ENCODE data around the gene SHKBP1.

DNA sequence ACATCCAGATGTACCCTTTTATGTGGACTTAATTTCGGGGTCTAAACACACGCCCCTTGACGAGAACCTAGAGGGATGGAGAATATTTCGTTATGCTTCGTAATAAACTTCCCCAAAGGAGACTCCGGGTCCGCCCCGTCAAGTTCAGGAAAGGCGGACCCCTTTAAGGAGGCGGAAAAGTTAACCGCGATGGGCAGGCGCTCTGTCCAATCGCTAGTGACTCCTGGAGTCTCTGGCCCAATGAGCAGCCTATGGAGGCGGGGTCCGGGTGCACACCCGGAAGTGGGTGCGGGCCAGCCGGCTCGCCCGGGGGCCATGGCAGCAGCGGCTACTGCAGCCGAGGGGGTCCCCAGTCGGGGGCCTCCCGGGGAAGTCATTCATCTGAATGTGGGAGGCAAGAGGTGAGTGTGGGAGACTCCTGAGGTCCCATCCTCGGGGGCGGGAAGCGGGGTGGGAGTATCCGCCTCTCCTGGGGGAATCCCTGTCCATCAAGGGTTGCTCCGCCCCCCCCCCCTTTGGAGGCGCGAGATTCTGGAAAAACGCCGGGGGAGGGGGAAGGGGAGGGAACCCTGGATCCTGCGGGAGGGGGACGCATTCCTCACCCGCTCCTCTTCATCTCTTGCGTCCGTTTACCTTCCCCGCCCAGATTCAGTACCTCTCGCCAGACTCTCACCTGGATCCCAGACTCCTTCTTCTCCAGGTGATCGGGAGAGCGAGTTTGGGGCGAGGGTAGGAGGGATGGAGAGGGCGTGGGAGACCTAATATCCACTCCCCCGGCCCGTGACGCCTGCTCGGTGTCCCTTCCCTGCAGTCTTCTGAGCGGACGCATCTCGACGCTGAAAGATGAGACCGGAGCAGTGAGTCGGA lies at the start of gene SHKBP1:
- TF ChIP-seq POLR2A (IDR thresholded peaks at IDR 0.05) = peak; percentile 51
- TF ChIP-seq, protein P1, sequence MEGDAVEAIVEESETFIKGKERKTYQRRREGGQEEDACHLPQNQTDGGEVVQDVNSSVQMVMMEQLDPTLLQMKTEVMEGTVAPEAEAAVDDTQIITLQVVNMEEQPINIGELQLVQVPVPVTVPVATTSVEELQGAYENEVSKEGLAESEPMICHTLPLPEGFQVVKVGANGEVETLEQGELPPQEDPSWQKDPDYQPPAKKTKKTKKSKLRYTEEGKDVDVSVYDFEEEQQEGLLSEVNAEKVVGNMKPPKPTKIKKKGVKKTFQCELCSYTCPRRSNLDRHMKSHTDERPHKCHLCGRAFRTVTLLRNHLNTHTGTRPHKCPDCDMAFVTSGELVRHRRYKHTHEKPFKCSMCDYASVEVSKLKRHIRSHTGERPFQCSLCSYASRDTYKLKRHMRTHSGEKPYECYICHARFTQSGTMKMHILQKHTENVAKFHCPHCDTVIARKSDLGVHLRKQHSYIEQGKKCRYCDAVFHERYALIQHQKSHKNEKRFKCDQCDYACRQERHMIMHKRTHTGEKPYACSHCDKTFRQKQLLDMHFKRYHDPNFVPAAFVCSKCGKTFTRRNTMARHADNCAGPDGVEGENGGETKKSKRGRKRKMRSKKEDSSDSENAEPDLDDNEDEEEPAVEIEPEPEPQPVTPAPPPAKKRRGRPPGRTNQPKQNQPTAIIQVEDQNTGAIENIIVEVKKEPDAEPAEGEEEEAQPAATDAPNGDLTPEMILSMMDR (IDR thresholded peaks at IDR 0.05) = no peak
- peak in 2 of 3 donors; percentile 61 to 77 for TF ChIP-seq POLR2AphosphoS5 (IDR thresholded peaks at IDR 0.05)
